Uterus (tissue), 4 donors: ENCODE results near the gene ORMDL3. TPM values are rescaled to one million over a fixed set of nuclear protein-coding genes. Genes with fewer than 3 reads are reported as not detected.

Source experiments
- DNase-seq, 2 donors: peaks; one replicate each; pipeline ENCODE4 v3.0.0-alpha.2; 2019 to 2020
- H3K27ac ChIP-seq, 2 donors: fragments of 200-600 bp; sonication (generic); 1 replicate in 1 of 2; 2 replicates in 1 of 2; pipeline ENCODE4 v1.5.1; 2016 to 2018
- H3K27me3 ChIP-seq, 2 donors: fragments of 200-600 bp; sonication (generic); one replicate each; pipeline ENCODE4 v1.5.1; 2018 to 2019; ENCODE audit warnings: control low read depth in 1 of 2
- H3K36me3 ChIP-seq, 2 donors: fragments of 200-600 bp; sonication (generic); one replicate each; pipeline ENCODE4 v1.5.1; 2019; ENCODE audit warnings: control low read depth in 1 of 2
- H3K4me1 ChIP-seq, 2 donors: fragments of 200-600 bp; sonication (generic); one replicate each; pipeline ENCODE4 v1.5.1; 2018 to 2019; ENCODE audit warnings: control low read depth in 1 of 2
- H3K4me3 ChIP-seq, 2 donors: fragments of 200-600 bp; sonication (generic); 1 replicate in 1 of 2; 2 replicates in 1 of 2; pipeline ENCODE4 v1.5.1; 2018 to 2019; ENCODE audit warnings: mild to moderate bottlenecking in 1 of 2
- H3K9me3 ChIP-seq, 2 donors: fragments of 200-600 bp; sonication (generic); one replicate each; pipeline ENCODE4 v1.5.1; 2019; ENCODE audit warnings: control low read depth in 1 of 2
- CTCF ChIP-seq, 4 experiments: fragments of 200-600 bp in 2 of 4; fragments of 450-650 bp in 2 of 4; sonication (generic) in 2 of 4; IDR thresholded peaks; one replicate each; pipeline ENCODE4 v1.5.1; 2016 to 2019; ENCODE audit warnings: antibody characterized with exemption in 4 of 4, mild to moderate bottlenecking in 2 of 4, moderate library complexity in 1 of 4
- POLR2A ChIP-seq, 2 donors: fragments of 450-650 bp; IDR thresholded peaks; one replicate each; pipeline ENCODE4 v1.6.1; 2016; ENCODE audit warnings: antibody characterized with exemption in 2 of 2, mild to moderate bottlenecking in 1 of 2, moderate library complexity in 1 of 2
- intact Hi-C: fragments of 100-400 bp; cut with DNase I; formaldehyde crosslinking; loops from one replicate; pipeline ENCODE4 v1.15.1; 2023; ENCODE audit warnings: low total_unique reads
- total RNA-seq, 4 donors: library from RNA; depleted of rRNA in 3 of 4; stranded (reverse); fragments of >200 nt in 3 of 4; gene quantifications; one replicate each; pipeline versions ENCODE4 v1.1.0 to v1.2.4, GENCODE V29; 2014 to 2023
- donor health status: DM: yes; HTN: yes; CAD: no.

Gene ORMDL3
- total RNA-seq, 4 donors from 2014 or later: 15.9 to 71.5 (median 42.9) TPM

- Histone ChIP-seq H3K4me3 (no peak overlapping the region), H3K36me3 (no peaks in the 10 kb centered on the region), H3K4me1 (no peaks in the 10 kb centered on the region), H3K9me3 (no peaks in the 10 kb centered on the region), H3K27me3 (no peaks in the 10 kb centered on the region), H3K27ac (no peak overlapping the region)
- TF ChIP-seq POLR2A (IDR thresholded peaks at IDR 0.05) (no peak), CTCF (IDR thresholded peaks at IDR 0.05) (no peak)
- no peak for DNase-seq
- intact Hi-C loops: no loop called here
These were observed 6.9 kb downstream of the ORMDL3 start for GRCh38 chr17:39920218-39921210.

- H3K9me3 ChIP-seq: no peaks in the 10 kb centered on the region
- no peak overlapping the region for H3K27ac ChIP-seq
- DNase-seq: no peak
- no peaks in the 10 kb centered on the region for H3K4me1 ChIP-seq
- intact Hi-C loops: no loop called here
- no peaks in the 10 kb centered on the region for H3K27me3 ChIP-seq
- H3K4me3 ChIP-seq: no peak overlapping the region
- TF ChIP-seq CTCF (IDR thresholded peaks at IDR 0.05) (no peak), POLR2A (IDR thresholded peaks at IDR 0.05) (no peak)
- H3K36me3 ChIP-seq: no peaks in the 10 kb centered on the region
These were observed 8.2 kb downstream of the ORMDL3 start for GRCh38 chr17:39919087-39919683.

DNA sequence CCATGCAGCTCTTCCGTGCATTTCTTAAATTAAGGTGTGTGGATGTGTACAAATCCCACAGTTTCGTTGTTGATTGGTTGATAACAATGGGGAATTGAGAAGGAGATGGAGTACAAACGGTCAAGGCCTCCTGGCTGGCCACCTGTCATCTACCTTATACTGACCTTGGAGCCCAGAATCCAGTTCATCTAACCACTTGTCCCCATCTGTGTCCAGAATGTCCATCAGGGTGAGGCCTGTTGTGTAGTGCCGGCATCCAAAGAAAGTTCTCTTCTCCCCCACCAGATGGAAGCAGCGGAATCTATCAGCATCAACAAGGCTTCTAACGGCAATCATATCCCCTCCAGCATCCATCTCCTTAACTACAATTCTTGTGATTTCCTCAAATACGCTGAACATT lies 10.5 kb downstream of the ORMDL3 start:
- H3K36me3 ChIP-seq: no peaks in the 10 kb centered on the region
- intact Hi-C loops: no loop called here
- no peak for DNase-seq
- H3K4me1 ChIP-seq: no peaks in the 10 kb centered on the region
- no peaks in the 10 kb centered on the region for H3K9me3 ChIP-seq
- no peak overlapping the region for H3K27ac ChIP-seq
- TF ChIP-seq CTCF (IDR thresholded peaks at IDR 0.05) (no peak), POLR2A (IDR thresholded peaks at IDR 0.05) (no peak)
- no peak overlapping the region for H3K4me3 ChIP-seq
- H3K27me3 ChIP-seq: no peaks in the 10 kb centered on the region

DNA sequence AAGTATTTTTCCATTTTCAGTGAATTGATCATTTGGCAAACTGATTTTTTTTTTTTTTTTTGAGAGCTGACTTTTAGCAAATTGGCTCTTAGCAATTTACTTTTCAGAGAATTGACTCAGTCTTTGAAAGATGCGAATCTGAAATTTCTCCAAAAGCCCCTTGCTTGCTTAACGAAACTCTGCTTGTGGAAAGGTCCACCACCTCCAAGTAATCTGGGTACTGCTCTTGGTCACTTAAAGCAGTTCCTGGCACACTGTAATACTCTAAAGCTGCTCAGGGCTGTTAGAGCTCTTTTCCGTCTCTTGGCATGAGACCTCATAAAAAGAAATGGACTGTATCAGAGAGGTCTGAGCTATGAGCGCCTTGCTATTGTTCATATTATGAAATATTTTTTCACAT lies 11.8 kb downstream of the ORMDL3 start:
- intact Hi-C loops: no loop called here
- TF ChIP-seq POLR2A (IDR thresholded peaks at IDR 0.05): no peak
- no peak for TF ChIP-seq CTCF (IDR thresholded peaks at IDR 0.05)
- no peak for DNase-seq
- H3K27me3 ChIP-seq: no peaks in the 10 kb centered on the region
- H3K4me3 ChIP-seq: no peak overlapping the region
- H3K27ac ChIP-seq: no peak overlapping the region
- no peaks in the 10 kb centered on the region for H3K9me3 ChIP-seq
- H3K36me3 ChIP-seq: no peaks in the 10 kb centered on the region
- no peaks in the 10 kb centered on the region for H3K4me1 ChIP-seq

- no peak for DNase-seq
- H3K36me3 ChIP-seq: no peaks in the 10 kb centered on the region
- H3K27me3 ChIP-seq: no peaks in the 10 kb centered on the region
- intact Hi-C loops: no loop called here
- no peaks in the 10 kb centered on the region for H3K9me3 ChIP-seq
- no peak overlapping the region for H3K4me3 ChIP-seq
- no peak overlapping the region for H3K27ac ChIP-seq
- H3K4me1 ChIP-seq: no peaks in the 10 kb centered on the region
- TF ChIP-seq CTCF (IDR thresholded peaks at IDR 0.05) (no peak), POLR2A (IDR thresholded peaks at IDR 0.05) (no peak)
These were observed 13.4 kb downstream of the ORMDL3 start for GRCh38 chr17:39913989-39914388.
